Parathyroid adenoma (tissue), 2 donors: ENCODE data around the gene HS3ST5.

ENCODE experiments used
- H2AFZ ChIP-seq: fragments of 300-600 bp; sonication (generic); one replicate; pipeline ENCODE4 v1.7.0; 2017; ENCODE audit warnings: antibody characterized with exemption, mild to moderate bottlenecking
- H3K27ac ChIP-seq: fragments of 300-600 bp; sonication (generic); one replicate; pipeline ENCODE4 v1.7.0; 2017
- H3K27me3 ChIP-seq: fragments of 300-600 bp; sonication (generic); one replicate; pipeline ENCODE4 v1.7.0; 2017; ENCODE audit warnings: low read length; ENCODE audit not compliant: control insufficient read depth, insufficient read depth
- H3K36me3 ChIP-seq: fragments of 300-600 bp; sonication (generic); one replicate; pipeline ENCODE4 v1.7.0; 2017; ENCODE audit warnings: low read length; ENCODE audit not compliant: control insufficient read depth, insufficient read depth
- H3K4me1 ChIP-seq: fragments of 300-600 bp; sonication (generic); one replicate; pipeline ENCODE4 v1.7.0; 2017; ENCODE audit warnings: control low read depth
- H3K4me2 ChIP-seq: fragments of 300-600 bp; sonication (generic); one replicate; pipeline ENCODE4 v1.7.0; 2017; ENCODE audit warnings: low read length
- H3K4me3 ChIP-seq: fragments of 300-600 bp; sonication (generic); one replicate; pipeline ENCODE4 v1.7.0; 2017; ENCODE audit warnings: low read depth, low read length
- H3K79me2 ChIP-seq: fragments of 300-600 bp; sonication (generic); one replicate; pipeline ENCODE4 v1.7.0; 2017; ENCODE audit warnings: control low read depth
- H3K9ac ChIP-seq: fragments of 300-600 bp; sonication (generic); one replicate; pipeline ENCODE4 v1.7.0; 2017; ENCODE audit warnings: mild to moderate bottlenecking
- H3K9me3 ChIP-seq: fragments of 300-600 bp; sonication (generic); one replicate; pipeline ENCODE4 v1.7.0; 2017; ENCODE audit warnings: low read length; ENCODE audit not compliant: control insufficient read depth
- CTCF ChIP-seq: fragments of 300-600 bp; sonication (generic); IDR thresholded peaks from one replicate; pipeline ENCODE4 v1.7.0; 2017; ENCODE audit warnings: antibody characterized with exemption, mild to moderate bottlenecking
- donor health status: primary hyperparathyroidism.

Gene HS3ST5

GRCh38 chr6:114171473-114171872, 171.3 kb downstream of the HS3ST5 start:
- H3K79me2 ChIP-seq: no peaks in the 10 kb centered on the region
- H3K9ac ChIP-seq: no peak overlapping the region
- no peaks in the 10 kb centered on the region for H3K4me1 ChIP-seq
- H2AFZ ChIP-seq: no peak overlapping the region
- H3K36me3 ChIP-seq: no peaks in the 10 kb centered on the region
- no peaks in the 10 kb centered on the region for H3K27me3 ChIP-seq
- no peak overlapping the region for H3K4me2 ChIP-seq
- no peak for TF ChIP-seq CTCF
- no peaks in the 10 kb centered on the region for H3K9me3 ChIP-seq
- H3K27ac ChIP-seq: no peak overlapping the region
- H3K4me3 ChIP-seq: no peak overlapping the region

- Histone ChIP-seq H3K36me3 (no peaks in the 10 kb centered on the region), H3K27me3 (no peaks in the 10 kb centered on the region), H3K9ac (no peak overlapping the region), H2AFZ (no peak overlapping the region), H3K9me3 (no peaks in the 10 kb centered on the region), H3K27ac (no peak overlapping the region), H3K4me1 (no peaks in the 10 kb centered on the region), H3K79me2 (no peaks in the 10 kb centered on the region), H3K4me2 (no peak overlapping the region), H3K4me3 (no peak overlapping the region)
- TF ChIP-seq CTCF: no peak
Observed at GRCh38 chr6:114170958-114171387, 171.8 kb downstream of the HS3ST5 start.

- Histone ChIP-seq H3K9me3 (no peaks in the 10 kb centered on the region), H3K4me2 (no peak overlapping the region), H3K79me2 (no peaks in the 10 kb centered on the region), H3K4me3 (no peak overlapping the region), H3K27me3 (no peaks in the 10 kb centered on the region), H3K9ac (no peak overlapping the region), H2AFZ (no peak overlapping the region), H3K27ac (no peak overlapping the region), H3K4me1 (no peaks in the 10 kb centered on the region), H3K36me3 (no peaks in the 10 kb centered on the region)
- TF ChIP-seq CTCF: no peak
Observed at GRCh38 chr6:114170372-114170771, 172.5 kb downstream of the HS3ST5 start.

- Histone ChIP-seq H3K9ac (no peak overlapping the region), H3K4me3 (no peak overlapping the region), H2AFZ (no peak overlapping the region), H3K9me3 (no peaks in the 10 kb centered on the region), H3K27ac (no peak overlapping the region), H3K27me3 (no peaks in the 10 kb centered on the region), H3K4me1 (no peaks in the 10 kb centered on the region), H3K79me2 (no peaks in the 10 kb centered on the region), H3K4me2 (no peak overlapping the region), H3K36me3 (no peaks in the 10 kb centered on the region)
- TF ChIP-seq CTCF: no peak
Observed at GRCh38 chr6:114169763-114170162, 173.1 kb downstream of the HS3ST5 start.
